SU-DHL-6 (cell line): ENCODE measurements around the gene FFAR3.

Experiments used
- CTCF ChIP-seq: fragments of 200-600 bp; sonication (generic); IDR thresholded peaks from one replicate; pipeline ENCODE4 v1.5.1; 2017; ENCODE audit warnings: antibody characterized with exemption, mild to moderate bottlenecking, low read length, moderate library complexity; ENCODE audit not compliant: insufficient read depth, poor library complexity, severe bottlenecking
- EZH2phosphoT487 ChIP-seq: fragments of 200-600 bp; sonication (generic), shearing (Covaris generic); conservative IDR thresholded peaks from 2 replicates; pipeline ENCODE4 v1.6.1; 2018; ENCODE audit warnings: mild to moderate bottlenecking, antibody characterized with exemption, low read length, moderate library complexity, mixed read lengths

- no peak for TF ChIP-seq CTCF
- no peak for TF ChIP-seq EZH2phosphoT487
These were observed 40.7 kb upstream of the FFAR3 start for GRCh38 chr19:35317464-35318043.
